GM23248 (cell line): Measurements from ENCODE around the gene PEX14.

Source experiments
- EZH2 ChIP-seq: fragments of 200-600 bp; sonication (generic); IDR thresholded peaks from 2 replicates; pipeline ENCODE4 v1.6.1; 2018; ENCODE audit warnings: antibody characterized with exemption, mild to moderate bottlenecking; ENCODE audit not compliant: insufficient read depth, poor library complexity, severe bottlenecking
- EZH2phosphoT487 ChIP-seq: fragments of 200-600 bp; sonication (generic); IDR thresholded peaks from 2 replicates; pipeline ENCODE4 v1.6.1; 2018; ENCODE audit warnings: antibody characterized with exemption, moderate library complexity, mild to moderate bottlenecking, low read depth; ENCODE audit not compliant: insufficient read depth

DNA sequence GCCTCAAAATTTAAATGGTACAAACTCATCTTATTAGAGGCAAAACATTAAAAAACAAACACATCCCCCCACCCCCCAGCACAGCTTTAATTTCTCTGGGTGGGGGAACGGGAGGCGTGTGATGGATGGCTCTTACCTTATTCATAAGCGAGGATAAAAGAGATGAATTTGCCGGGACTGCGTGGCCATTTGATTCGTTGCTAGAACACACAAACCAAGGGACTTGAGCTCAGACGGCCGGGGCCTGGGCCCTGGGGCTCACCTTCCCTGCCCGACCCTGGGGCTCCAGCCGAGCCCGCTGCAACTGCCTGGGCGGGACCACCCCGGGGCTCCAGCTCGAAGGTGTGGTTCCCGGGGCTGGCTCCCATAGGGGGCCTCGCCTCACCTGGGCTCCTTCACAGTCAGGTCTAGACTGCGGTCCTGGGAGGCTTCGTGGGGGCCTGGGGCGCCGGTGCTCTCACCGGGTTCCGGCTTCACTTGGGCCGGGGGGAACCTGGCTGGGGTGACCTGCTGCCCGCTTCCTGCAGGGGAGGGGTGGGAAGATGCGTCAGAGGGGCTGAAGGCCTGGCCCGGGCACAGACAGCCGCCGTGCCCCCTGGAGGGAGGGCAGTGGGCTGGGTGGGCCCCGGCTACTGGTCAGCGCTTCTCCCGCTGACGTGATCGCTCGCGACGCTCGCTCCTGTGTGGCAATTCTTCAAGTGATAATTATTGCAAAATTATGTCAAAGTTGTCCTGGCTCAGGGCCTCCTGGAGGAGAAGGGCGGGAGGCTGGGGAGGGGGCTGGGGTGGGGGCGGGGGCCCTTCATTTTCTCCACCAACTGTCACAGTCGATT lies 176.0 kb downstream of the PEX14 start:
- TF ChIP-seq EZH2, result no peak
- no peak for TF ChIP-seq EZH2phosphoT487
